Measurements from ENCODE around the gene FAIM. TPM values are rescaled to one million over a fixed set of nuclear protein-coding genes. Genes with fewer than 3 reads are reported as not detected.
A peak's percentile ranks its signal among the peaks of the same experiment; 100 is the strongest.

Gene FAIM
- total and polyA plus RNA-seq, 2 donors (not counting 3 experiments of a cell fraction or from before 2014, with no cell fraction given): 2.3 to 11.9 TPM

GRCh38 chr3:138681463-138682220 lies 73.1 kb downstream of the FAIM start:
- no peak overlapping the region for H3K9ac ChIP-seq (replicated peaks; ENCODE audit: extremely low read depth, insufficient read depth, low read length)
- POLR2A ChIA-PET: no interaction called here
- no peak for FAIRE-seq
- intact Hi-C loops (cut with micrococcal nuclease): no loop called here
- no peaks in the 10 kb centered on the region for H3K36me3 ChIP-seq (ENCODE audit: control insufficient read depth in 2 of 2, extremely low read depth in 1 of 2, insufficient read depth in 2 of 2, low read length in 2 of 2)
- dilution Hi-C loops (cut with MboI; ENCODE audit: extremely low pct_ligation_motif_present, low sequenced_read_pairs): no loop called here
- TF ChIP-seq MYC (IDR thresholded peaks at IDR 0.05; ENCODE audit: low read depth, low read length) (no peak), POLR2AphosphoS5 (IDR thresholded peaks at IDR 0.05; ENCODE audit: insufficient read depth, low read depth, low read length) (no peak), EZH2 (IDR thresholded peaks at IDR 0.05; ENCODE audit: borderline replicate concordance, low read depth, low read length, severe bottlenecking) (no peak), POLR2A (IDR thresholded peaks at IDR 0.05; ENCODE audit: low read depth, low read length) (no peak), GATA2 (IDR thresholded peaks at IDR 0.05; ENCODE audit: insufficient read depth, insufficient read length, low read depth, low read length) (no peak), JUN (IDR thresholded peaks at IDR 0.05; ENCODE audit: borderline replicate concordance, insufficient read depth, insufficient read length, low read depth) (no peak), FOS (IDR thresholded peaks at IDR 0.05; ENCODE audit: borderline replicate concordance, insufficient read depth, low read length) (no peak), CTCF (IDR thresholded peaks at IDR 0.05; ENCODE audit: extremely low read depth in 1 of 2, insufficient read depth in 1 of 2, low read depth in 1 of 2, low read length in 2 of 2) (no peak)
- TF ChIP-seq, protein P1, sequence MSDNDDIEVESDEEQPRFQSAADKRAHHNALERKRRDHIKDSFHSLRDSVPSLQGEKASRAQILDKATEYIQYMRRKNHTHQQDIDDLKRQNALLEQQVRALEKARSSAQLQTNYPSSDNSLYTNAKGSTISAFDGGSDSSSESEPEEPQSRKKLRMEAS (IDR thresholded peaks at IDR 0.05; ENCODE audit: insufficient read depth, insufficient read length): no peak
- no peak overlapping the region for H3K27ac ChIP-seq (ENCODE audit: insufficient read depth, low read depth, low read length)
- no peaks in the 10 kb centered on the region for H3K27me3 ChIP-seq (ENCODE audit: control insufficient read depth in 2 of 2, insufficient read depth in 2 of 2, low read length in 2 of 2)
- no peak overlapping the region for H3K4me3 ChIP-seq (replicated peaks in 1 of 3; ENCODE audit: insufficient read depth in 1 of 3, low read depth in 1 of 3, low read length in 3 of 3)
- H3K9me3 ChIP-seq (replicated peaks; ENCODE audit: control insufficient read depth, insufficient read depth, low read length): no peaks in the 10 kb centered on the region
- no peaks in the 10 kb centered on the region for H4K20me1 ChIP-seq (replicated peaks; ENCODE audit: control insufficient read depth, extremely low read depth, insufficient read depth, low read length)
- no peak overlapping the region for H2AFZ ChIP-seq (ENCODE audit: low read depth, low read length)
- H3K4me2 ChIP-seq (ENCODE audit: insufficient read depth, low read length): no peak overlapping the region
- H3K4me1 ChIP-seq (ENCODE audit: control insufficient read depth, extremely low read depth, insufficient read depth, low read length): no peaks in the 10 kb centered on the region
- CTCF ChIA-PET: no interaction called here
- H3K79me2 ChIP-seq (ENCODE audit: control insufficient read depth, insufficient read depth, low read length): no peaks in the 10 kb centered on the region
- peak; percentile 32 for DNase-seq (ENCODE audit: low read depth, low spot score)
- BruUV-seq (replicated peaks): no TSS peak
- H3K9me1 ChIP-seq (replicated peaks; ENCODE audit: control insufficient read depth, extremely low read depth, insufficient read depth, low read length): no peaks in the 10 kb centered on the region

Data from endothelial cell of umbilical vein (primary cell).